GM13977 (cell line): ENCODE results near the gene MAP10.
"Not testable (repeated sequence)": the region's sequence is repeated elsewhere in the genome, so short reads cannot be mapped to it uniquely, and the experiment has no call there.

Source experiments
- DNase-seq: peaks from one replicate; pipeline ENCODE4 v3.0.0; 2012; ENCODE audit warnings: low spot score
- in situ Hi-C: fragments of 300-500 bp; cut with MboI; formaldehyde crosslinking; loops from one replicate; pipeline ENCODE4 v1.12.0; 2022; ENCODE audit warnings: low sequenced_read_pairs, low pct_unique_long_range_greater_than_20kb, mixed read lengths, inconsistent platforms; ENCODE audit not compliant: unreplicated experiment
- TF ChIP-seq, protein P1 (sequence below): IDR thresholded peaks from 2 replicates; pipeline ENCODE4 v1.5.1; 2012; ENCODE audit warnings: mild to moderate bottlenecking, control low read depth; ENCODE audit not compliant: insufficient read depth; ENCODE audit errors: extremely low read depth, missing control alignments

The MAP10 gene

DNA sequence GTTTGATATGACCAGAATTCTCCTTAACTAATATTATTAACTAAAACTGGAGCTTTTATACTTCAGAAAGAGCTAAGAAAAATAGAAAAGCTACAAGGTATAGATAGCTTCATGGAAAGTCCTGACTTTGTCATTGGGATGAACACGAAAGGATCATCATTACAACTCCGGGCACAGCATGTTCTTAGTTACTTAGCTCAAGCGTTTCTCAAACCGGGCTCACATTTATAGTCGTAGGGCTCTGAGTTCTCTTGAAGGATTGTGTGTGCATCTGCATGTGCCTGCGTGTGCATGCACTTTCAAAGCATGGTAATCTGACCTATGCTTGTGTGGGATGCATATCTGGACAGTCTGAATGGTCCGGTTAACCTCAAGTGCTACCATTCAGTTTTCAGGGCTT is 20.4 kb upstream of the MAP10 start:
- in situ Hi-C loops, result no loop called here
- no peak for DNase-seq
- TF ChIP-seq, protein P1, sequence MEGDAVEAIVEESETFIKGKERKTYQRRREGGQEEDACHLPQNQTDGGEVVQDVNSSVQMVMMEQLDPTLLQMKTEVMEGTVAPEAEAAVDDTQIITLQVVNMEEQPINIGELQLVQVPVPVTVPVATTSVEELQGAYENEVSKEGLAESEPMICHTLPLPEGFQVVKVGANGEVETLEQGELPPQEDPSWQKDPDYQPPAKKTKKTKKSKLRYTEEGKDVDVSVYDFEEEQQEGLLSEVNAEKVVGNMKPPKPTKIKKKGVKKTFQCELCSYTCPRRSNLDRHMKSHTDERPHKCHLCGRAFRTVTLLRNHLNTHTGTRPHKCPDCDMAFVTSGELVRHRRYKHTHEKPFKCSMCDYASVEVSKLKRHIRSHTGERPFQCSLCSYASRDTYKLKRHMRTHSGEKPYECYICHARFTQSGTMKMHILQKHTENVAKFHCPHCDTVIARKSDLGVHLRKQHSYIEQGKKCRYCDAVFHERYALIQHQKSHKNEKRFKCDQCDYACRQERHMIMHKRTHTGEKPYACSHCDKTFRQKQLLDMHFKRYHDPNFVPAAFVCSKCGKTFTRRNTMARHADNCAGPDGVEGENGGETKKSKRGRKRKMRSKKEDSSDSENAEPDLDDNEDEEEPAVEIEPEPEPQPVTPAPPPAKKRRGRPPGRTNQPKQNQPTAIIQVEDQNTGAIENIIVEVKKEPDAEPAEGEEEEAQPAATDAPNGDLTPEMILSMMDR, result no peak

DNA sequence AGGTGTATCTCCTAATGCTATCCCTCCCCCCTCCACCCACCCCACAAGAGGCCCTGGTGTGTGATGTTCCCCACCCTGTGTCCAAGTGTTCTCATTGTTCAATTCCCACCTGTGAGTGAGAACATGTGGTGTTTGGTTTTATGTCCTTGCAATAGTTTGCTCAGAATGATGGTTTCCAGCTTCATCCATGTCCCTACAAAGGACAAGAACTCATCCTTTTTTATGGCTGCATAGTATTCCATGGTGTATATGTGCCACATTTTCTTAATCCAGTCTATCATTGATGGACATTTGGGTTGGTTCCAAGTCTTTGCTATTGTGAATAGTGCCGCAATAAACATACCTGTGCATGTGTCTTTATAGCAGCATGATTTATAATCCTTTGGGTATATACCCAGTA is 19.6 kb upstream of the MAP10 start:
- DNase-seq, in situ Hi-C loops: not testable (repeated sequence)

DNA sequence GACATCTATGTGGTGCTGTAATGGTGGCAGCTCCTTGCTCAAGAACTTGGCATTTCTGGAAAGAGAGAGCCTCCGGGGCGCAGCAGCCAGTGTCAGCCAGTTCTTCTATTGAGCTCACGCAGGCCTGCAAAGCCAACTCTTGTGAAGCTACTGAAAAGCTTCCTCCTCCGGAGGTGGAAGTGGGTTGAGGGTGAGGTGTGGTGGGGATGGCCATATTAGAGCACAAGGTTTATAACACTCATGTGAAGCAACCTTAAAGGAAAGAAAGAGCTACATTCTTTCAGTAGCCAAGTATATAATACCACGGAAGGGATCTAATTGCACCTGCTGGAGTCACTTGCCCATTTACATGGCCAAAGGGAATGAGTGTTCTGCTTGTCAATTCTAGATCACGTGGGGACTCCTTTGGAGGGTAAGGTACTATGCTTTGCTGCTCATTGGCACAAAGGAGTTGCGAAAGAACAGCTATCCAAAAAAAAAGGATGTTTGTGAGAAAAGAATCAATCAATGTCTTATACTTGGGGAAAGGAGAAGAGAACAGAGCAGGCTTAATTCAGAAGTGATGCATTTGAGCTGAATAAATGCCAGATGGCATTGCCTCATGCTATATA is 18.3 kb upstream of the MAP10 start:
- DNase-seq, result no peak
- TF ChIP-seq, protein P1, result no peak
- in situ Hi-C loops, result no loop called here

DNA sequence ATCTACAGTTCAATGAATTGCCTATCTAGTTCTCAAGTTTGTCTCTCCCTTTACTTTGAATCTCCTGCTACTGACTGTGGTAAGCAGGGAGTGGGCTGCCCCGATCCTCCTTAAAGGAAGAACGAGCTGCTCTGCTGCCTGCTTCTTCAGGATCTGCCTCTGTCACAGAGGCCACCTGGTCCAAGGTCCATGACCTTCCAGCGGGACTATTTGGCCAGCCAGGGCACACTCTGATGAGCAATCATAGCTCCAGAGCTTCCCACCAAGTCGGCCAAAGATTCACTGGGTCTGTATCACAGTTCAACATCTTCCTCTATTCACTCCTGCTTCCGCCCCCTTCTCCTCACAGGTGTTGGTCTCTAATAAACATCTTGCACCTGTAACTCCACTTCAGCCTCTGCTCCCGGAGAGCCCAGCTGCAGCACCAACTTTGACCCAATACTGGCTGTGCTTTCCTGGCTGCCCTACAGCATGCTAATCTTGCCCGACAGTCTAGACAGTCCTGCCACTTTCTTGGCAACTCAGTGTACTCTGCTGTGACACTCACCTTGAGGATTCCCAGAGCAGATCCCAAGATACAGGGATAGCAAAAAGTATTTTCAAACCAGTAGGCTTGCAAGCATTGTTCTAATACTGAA is 16.9 kb upstream of the MAP10 start:
- DNase-seq, result no peak
- TF ChIP-seq, protein P1, result no peak
- in situ Hi-C loops, result no loop called here

DNA sequence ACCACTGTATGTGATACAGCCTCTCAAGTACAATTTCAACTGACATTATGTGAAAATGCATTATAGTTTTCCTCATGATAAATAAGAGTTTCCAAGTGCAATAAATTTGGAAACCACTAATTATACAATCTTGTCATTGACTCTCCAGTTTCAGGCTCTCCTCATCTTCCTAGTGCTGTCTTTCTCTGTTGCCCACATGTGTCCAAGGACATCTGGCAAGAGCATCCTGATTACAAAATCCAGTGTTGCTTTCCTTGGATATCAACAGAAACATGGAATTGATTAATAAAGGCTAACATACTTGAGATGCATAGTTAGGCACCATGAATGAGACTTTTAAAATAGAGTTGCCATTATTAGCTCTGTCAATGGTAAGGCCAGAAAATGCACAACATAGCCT is 15.6 kb upstream of the MAP10 start:
- no peak for DNase-seq
- in situ Hi-C loops, result no loop called here
- TF ChIP-seq, protein P1, result no peak

DNA sequence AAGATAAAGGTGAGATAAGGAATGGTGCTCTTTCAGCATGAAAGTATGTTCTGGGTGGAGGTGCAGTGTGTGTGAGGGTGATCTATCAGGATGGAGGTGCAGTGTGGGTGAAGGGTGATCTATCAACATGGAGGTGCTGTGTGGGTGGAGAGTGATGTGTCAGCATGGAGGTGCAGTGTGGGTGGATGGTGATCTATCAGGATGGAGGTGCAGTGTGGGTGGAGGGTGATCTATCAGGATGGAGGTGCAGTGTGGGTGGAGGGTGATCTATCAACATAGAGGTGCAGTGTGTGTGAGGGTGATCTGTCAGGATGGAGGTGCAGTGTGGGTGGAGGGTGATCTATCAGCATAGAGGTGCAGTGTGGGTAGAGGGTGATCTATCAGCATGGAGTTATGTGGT is 12.3 kb upstream of the MAP10 start:
- TF ChIP-seq, protein P1, result no peak
- in situ Hi-C loops, result no loop called here
- no peak for DNase-seq

DNA sequence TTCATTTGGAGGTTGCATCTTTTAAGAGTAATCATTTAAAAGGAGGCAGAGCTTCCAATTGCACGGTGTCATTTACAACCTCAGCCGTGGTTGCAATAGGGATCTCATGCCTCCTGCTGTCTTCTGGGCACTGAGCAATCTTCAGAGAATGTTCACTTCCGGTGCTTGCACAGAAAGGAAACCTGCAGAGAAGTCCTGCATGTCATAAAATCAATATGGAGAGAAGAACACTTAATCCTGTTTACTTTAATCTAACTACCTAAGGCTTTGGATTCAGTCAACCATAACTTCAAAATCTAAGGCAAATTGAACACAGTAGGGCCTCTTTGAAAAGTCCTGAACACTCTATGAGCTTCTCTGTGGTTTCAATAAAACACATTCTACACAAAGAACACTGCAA is 11.3 kb upstream of the MAP10 start:
- in situ Hi-C loops, result no loop called here
- DNase-seq, result no peak
- TF ChIP-seq, protein P1, result no peak
